GM12872 (cell line): ENCODE data around the gene MAPK4.

Experiments used
- CTCF ChIP-seq: IDR thresholded peaks from 3 replicates; pipeline ENCODE4 v1.5.1; 2011; ENCODE audit warnings: low read depth, mild to moderate bottlenecking, low read length, moderate library complexity; ENCODE audit not compliant: insufficient read depth

Gene MAPK4

GRCh38 chr18:50630895-50631294 lies 71.0 kb downstream of the MAPK4 start:
- no peak for TF ChIP-seq CTCF

GRCh38 chr18:50632895-50633515 lies 73.1 kb downstream of the MAPK4 start:
- no peak for TF ChIP-seq CTCF

DNA sequence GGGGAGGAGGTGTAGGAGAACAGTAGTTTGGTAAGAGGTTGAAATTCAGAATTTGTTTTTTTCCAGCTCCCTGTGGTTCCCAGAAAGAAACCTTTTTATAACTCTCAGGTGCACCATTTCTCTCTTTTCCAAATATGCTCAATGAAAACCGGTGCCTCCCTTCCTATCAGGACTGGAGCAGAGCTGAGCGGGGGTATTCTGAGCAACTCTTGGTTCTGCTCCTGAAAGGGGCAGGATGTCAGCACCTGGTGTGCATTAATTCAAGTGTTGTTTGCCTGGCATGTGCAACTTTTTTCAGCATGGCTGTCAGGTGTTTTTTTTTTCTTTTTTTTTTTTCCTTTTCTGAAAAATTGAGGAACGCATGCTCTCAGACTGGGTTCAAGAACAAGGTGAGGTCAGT lies 74.1 kb downstream of the MAPK4 start:
- no peak for TF ChIP-seq CTCF

- TF ChIP-seq CTCF = no peak
Observed at GRCh38 chr18:50636366-50637057, 76.6 kb downstream of the MAPK4 start.

- no peak for TF ChIP-seq CTCF
Observed at GRCh38 chr18:50638016-50638883, 78.4 kb downstream of the MAPK4 start.

DNA sequence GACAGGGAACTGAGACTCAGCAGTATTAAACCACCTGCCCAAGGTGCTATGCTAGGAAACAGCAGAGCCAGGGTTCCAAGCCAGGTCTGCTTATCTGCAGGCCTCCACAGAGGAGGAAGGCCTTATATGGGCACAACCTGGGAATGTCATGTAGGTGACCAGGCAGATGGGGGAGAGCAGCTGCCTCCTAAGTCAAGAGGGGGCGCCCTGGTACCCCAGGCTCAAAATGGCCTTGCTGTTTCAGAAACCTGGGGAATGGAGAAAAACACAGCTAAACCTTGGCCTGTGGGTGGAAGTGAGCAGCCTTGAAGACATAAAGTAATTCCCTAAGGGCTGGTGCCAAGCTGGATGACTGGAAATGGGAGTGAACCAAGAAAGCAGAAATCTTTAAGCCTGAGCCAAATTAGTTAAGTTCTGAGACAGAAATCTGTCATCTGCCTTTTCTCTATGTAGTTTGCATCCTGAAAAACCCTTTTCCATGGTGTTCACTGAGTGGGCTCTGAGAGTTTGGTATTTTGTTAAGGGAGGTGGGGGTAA lies 79.1 kb downstream of the MAPK4 start:
- no peak for TF ChIP-seq CTCF

DNA sequence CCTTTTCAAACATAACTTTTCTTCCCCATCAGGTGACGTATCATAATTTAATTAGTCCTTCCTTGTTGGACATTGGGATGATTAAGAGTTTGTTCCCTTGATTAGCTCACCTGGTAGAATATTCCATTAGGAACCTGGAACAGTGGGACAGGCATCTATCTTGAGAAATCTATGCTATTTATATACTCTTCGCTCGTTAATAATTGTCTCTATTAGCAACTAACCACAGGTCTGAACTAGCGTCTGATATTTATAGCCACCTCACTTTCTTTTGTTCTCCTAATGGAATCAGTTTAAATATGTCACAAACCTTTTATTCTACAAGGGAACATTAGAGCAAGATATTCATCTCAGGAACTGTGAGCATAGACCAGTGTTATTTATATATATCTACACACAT lies 79.8 kb downstream of the MAPK4 start:
- no peak for TF ChIP-seq CTCF
